Measurements from ENCODE around the gene GPR89A.
"Not testable (repeated sequence)": the region's sequence is repeated elsewhere in the genome, so short reads cannot be mapped to it uniquely, and the experiment has no call there.

The GPR89A gene

DNA sequence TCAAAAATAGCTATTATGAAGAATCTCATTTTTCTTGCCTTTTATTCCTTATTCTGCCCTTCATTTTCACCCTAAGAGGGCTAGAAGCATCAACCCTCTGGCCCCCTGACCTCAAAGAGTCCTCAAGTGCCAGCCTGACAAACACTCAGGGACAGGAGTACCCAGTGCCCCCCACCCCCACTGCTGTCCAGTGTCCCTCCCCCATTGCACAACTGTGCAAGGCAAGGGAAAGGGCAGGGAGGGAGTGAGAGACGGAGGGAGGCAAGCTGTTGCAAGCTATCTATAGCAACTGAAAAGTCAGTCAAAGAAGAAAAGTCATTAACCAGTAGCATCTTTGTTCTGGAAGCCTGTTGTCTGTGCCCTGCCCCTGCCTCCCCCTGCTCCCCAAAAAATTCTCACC lies 78.3 kb downstream of the GPR89A start:
- not testable (repeated sequence) for DNase-seq (ENCODE audit: low spot score)

DNA sequence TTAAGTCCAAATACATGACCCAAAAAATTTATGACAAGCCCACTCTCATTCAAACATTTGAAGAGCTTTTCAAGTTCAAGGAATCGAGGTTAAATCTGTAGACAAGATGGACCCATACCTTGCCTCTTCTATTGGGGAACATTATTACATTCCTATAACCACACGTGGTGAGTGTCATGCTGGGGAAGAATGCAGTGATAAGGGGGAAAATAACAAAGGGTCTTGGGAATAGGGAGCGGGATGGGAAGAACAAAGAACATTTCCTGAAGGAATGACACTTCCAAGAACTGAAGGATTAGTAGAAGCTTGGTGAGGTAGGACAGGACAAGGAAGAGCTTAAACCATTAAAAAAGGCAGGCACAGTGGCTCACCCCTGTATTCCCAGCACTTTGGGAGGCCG lies 80.5 kb downstream of the GPR89A start:
- DNase-seq (ENCODE audit: low spot score) = no peak

DNA sequence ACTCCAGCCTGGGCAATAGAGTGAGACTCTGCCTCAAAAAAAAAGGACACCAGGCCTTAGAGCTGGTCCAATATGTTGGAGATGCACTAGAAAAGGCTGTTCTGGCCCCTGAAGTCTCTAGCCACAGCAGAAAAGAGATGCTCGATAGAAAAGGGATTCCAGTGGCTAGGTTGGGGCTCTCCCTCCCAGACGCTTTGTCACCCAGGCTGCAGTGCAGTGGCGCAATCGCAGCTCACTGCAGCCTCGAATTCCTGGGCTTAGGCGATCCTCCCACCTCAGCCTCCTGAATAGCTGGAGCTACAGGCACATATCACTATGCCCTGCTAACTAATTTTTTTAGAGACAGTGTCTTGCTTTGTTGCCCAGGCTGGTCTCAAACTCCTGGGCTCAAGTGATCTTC lies 81.1 kb downstream of the GPR89A start:
- no peak for DNase-seq (ENCODE audit: low spot score)

- no peak for DNase-seq (ENCODE audit: low spot score)
Measured at GRCh38 chr1:145689922-145690321, 82.1 kb downstream of the GPR89A start.

DNA sequence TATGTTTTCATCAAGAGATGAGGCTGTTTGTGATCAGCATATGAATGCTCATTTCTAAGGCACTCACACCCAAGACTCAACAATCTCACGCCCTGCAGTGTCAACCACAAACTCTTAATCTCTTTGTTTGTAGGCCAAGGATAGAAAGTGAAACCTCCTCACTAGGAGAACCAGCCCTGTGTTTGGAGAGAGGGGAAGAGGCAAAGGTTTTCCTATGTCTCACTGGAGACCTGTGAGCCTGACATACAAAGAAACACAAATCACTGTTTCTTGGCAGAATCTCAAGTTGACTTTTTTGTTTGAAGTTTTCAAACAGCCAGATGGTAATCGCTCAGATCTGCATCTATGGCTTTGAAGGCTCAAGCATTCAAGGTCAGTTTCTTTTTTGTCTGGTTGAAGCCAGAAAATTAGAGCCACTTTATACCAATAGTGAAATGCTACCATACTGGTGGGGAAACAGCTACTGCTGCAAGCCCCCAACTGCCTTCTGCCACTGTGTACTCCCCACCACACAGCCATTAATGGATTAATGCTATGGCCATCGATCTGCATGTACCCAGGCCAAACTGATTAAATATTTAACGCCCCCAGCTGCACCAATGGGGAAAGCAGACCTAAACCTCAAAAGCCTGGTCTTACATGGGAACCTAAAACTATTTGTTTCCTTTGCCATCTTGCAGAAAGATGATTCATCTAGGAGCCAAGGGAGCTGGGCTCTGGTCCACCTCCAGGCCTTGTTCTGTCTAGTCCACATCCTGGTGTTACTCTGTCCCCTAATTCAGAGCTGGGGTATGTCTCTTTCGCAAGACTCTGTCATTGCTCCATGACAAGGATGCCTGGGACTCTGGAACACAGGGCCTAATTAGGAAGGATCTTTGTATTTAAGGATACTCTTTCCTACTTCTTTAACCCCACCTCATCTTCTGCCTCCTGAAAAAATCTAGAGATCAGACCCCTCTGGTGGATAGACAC lies 83.1 kb downstream of the GPR89A start:
- DNase-seq (ENCODE audit: low spot score) = no peak

DNA sequence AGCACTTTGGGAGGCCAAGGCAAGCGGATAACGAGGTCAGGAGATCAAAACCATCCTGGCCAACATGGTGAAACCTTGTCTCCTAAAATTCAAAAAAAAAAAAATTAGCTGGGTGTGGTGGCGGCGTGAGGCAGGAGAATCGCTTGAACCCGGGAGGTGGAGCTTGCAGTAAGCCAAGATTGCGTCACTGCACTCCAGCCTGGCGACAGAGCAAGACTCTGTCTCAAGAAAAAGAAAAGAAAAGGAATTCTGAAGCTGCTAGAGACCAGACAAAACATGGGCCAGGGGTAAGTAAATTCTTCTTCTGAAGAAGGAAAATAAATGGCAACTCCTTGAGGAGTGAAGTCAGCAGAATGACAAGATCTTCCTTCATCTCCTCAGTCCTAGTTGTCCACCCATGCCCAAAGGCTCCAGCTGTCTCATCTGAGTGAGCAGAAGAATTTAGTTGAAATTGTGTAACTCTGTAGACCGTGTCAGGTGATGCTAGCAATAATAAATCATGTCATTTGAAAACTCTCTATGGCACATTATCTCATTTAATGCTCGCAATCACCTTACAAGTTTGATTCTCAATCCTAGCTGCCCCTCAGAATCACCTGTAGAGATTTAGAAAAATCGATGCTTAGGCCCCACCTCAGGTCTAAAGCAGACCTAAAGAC lies 85.1 kb downstream of the GPR89A start:
- no peak for DNase-seq (ENCODE audit: low spot score)

- DNase-seq (ENCODE audit: low spot score) = no peak
Measured at GRCh38 chr1:145695821-145696629, 88.2 kb downstream of the GPR89A start.

DNA sequence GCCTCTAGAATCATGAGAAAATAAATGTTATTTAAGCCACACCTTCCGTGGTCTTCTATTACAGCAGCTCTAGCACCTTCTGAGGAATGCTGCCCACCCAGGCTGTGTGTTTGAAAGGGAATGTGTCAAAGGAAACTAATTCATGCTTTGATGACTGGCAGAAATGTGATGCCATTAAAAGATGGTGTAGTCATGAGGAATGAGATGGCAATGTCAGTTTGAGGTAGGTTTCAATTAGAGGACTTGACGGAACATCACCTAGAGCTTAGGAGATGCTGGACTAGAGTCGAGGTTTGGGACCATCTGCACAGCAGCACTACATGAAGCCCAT lies 88.8 kb downstream of the GPR89A start:
- DNase-seq (ENCODE audit: low spot score) = no peak

DNA sequence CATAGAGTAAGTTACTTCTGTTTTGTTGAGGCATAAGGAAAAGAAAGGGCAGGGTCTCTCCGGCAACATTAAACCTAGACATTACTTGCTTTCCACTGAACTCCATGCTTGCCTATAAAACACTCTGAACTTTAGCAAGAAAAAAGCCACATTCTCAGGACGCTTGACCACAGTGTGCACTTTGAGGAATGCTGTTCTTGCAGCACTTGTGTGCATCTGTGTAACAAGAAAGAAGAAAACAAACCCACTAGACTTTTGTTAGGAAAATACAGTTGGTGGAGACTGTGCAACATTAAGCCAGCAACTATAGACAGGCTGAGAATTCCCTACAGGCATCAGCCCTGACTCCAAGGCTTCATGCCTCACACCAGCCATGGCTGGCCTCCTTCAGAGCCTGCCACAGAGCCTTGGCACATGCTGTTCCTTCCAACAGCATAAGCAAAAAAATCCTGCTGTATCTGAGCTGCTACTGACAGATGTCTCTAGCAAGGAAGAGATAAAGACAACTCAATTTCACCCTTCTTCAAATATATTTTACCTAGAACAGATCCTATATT lies 93.6 kb downstream of the GPR89A start:
- no peak for DNase-seq (ENCODE audit: low spot score)

DNA sequence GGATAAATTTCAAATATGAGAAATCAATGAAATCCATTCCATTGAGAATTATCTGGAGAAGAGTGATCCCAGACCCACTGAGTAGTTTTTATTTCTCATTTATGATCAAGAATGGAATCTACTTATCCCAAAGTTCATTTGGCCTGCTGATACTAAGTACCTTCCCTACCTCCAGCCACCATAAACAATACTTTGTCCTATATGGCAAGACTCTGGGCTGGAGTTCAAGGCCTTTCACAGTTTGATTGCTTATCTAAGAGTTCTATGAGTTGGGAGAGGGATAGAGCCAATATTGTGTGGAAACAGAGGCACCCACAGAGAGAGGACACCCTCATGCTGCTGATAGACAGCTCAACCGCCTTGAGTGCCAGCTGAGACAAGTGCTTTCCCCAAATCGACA lies 94.3 kb downstream of the GPR89A start:
- DNase-seq (ENCODE audit: low spot score) = no peak

DNA sequence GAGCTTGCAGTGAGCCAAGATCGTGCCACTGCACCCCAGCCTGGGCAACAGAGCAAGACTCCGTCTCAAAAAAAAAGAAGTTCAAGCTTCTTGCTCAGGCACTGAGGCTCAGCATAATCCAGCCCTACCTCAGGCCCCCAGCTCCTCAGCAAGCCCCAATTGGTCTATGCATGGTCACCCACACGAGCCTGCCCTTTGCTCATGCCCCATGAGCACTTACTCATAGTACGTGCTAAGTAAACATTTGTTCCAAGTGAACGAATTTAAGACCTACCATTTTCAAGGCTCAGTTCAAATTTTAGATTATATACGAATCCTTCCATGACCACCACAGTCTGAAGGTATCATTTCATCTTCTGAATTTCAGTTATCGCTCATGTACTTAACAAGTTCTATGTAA lies 95.0 kb downstream of the GPR89A start:
- no peak for DNase-seq (ENCODE audit: low spot score)

- DNase-seq (ENCODE audit: low spot score) = no peak
Measured at GRCh38 chr1:145705622-145706021, 97.8 kb downstream of the GPR89A start.

GRCh38 chr1:145706086-145706664 lies 98.4 kb downstream of the GPR89A start:
- DNase-seq (ENCODE audit: low spot score) = no peak

- no peak for DNase-seq (ENCODE audit: low spot score)
Measured at GRCh38 chr1:145707183-145707867, 99.5 kb downstream of the GPR89A start, which contains the start of gene PDZK1. PDZK1 (minus strand) TSS chr1:145707368; CDS start chr1:145688021, 19,347 bp downstream.

GRCh38 chr1:145708063-145708462 lies 100.3 kb downstream of the GPR89A start:
- DNase-seq (ENCODE audit: low spot score) = no peak

DNA sequence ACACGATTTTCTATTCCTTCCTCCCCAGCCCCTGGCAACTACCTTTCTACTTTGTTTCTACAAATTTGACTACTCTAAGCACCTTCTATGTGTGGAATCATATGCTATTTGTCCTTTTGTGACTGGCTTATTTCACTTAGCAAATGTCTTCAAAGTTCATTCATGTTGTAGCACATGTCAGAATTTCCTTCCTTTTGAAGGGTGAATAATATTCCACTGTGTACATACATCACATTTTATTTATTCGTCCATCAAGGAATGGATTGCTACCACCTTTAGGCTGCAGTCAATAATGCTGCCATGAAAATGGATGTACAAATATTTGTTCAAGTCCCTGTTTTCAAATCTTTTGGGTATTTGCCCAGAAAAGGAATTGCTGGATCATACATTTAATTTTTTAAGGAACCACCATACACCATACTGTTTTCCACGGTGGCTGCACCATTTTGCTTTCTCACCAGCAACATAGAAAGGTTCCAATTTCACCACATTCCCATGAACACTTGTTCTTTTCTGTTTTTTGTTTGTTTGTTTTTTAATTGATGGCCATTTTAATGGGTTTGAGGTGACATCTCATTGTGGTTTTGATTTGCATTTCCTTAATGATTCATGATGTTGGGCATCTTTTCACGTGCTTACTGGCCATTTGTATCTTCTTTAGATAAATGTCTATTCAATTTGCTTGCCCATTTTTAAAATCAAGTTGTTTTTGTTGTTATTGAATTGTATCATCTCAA lies 102.7 kb downstream of the GPR89A start:
- no peak for DNase-seq (ENCODE audit: low spot score)

DNA sequence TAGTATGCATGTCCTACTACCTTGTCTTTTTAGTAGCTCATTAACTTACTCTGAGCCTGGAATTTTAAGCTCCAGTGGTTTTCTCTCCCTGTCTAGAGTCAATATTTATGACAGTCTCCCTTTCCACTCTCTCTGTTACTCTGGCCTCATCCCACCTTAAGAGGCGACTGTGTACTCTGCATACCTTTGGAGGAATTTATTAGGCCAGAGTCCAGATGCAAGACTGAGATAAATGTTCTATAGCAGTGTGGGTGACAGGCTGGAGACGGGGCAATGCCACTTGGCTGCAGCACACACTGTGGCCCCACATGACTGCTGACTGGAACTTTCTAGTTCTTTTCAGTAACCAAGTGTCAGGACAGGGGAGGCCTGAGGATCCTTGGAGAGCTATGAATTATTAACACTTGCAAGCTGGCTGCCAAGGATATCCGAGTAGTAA lies 103.4 kb downstream of the GPR89A start:
- no peak for DNase-seq (ENCODE audit: low spot score)

DNA sequence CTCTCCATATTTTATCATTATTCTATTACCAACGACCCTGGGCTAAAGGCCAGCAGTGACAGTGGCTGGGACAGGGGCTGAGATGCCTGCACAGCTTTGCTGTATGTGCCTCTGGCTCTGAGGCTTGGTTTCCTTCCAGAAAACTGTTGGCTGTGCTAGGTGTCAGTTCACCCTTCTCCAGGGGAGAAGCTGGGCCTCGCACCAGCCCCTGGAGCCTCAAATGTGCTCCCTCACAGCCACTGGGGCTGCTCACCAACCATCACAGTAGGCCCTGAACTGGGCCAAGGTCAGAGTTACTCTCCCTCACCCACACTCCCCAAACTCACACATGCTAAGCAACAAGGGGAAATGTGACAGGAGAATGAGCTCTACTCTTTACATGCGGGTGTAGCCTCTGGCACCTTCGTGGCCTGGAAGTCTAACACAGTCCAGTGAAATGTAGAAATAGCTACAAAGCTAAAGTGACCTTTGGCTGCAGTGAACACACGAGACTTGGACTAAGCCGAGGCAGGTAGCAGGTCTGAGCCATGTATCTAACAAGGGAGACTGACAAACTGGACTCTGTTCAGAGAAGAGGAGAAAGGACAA lies 106.8 kb downstream of the GPR89A start:
- DNase-seq (ENCODE audit: low spot score) = no peak

- DNase-seq (ENCODE audit: low spot score) = no peak
Measured at GRCh38 chr1:145716641-145717345, 109.0 kb downstream of the GPR89A start.

All from hematopoietic multipotent progenitor cell treated with erythropoietin and hydrocortisone succinate and interleukin-3 and kit ligand, for 15 days (in vitro differentiated cells).